HCT116 (cell line): ENCODE results near the gene ERC2. TPM values are rescaled to one million over a fixed set of nuclear protein-coding genes. Genes with fewer than 3 reads are reported as not detected.

ENCODE experiments used
- ATAC-seq: fragments of 200-7000 bp; cut with Tn5 transposase; 2 replicates; pipeline ENCODE4 v1.9.1; 2020; ENCODE audit warnings: mild to moderate bottlenecking, moderate library complexity
- BruUV-seq: library from RNA; stranded (reverse); fragments of 400-500 nt; replicated peaks from 2 replicates; lab custom pipeline; 2021; lab: Mats Ljungman, UMichigan
- CTCF ChIA-PET: fragments of 300-600 bp; sonication (Branson Sonifier 250); formaldehyde crosslinking; loops from one replicate; lab custom pipeline; 2021; ENCODE audit warnings: antibody characterized with exemption; lab: Charles Lee
- POLR2A ChIA-PET: fragments of 300-600, 350-600 bp; sonication (Branson Sonifier 250); formaldehyde crosslinking; loops from one replicate; lab custom pipeline; 2021; ENCODE audit warnings: antibody characterized with exemption; lab: Charles Lee
- RAD21 ChIA-PET, 2 experiments: fragments of 300-600 bp; sonication (Branson Sonifier 250); formaldehyde crosslinking; loops; one replicate each; lab custom pipeline; 2023; ENCODE audit warnings: low total read pairs in 2 of 2; ENCODE audit not compliant: uncharacterized antibody in 2 of 2, unreplicated experiment in 2 of 2, low non-redundant PET in 1 of 2; lab: Charles Lee
- DNase-seq: peaks from one replicate; pipeline ENCODE4 v3.0.0-alpha.2; 2010; ENCODE audit warnings: low read depth, low spot score
- H2AFZ ChIP-seq: fragments of 200-600 bp; shearing (Covaris generic), sonication (generic); 2 replicates; pipeline ENCODE4 v1.6.1; 2017; ENCODE audit warnings: low read depth, mixed run types, mixed read lengths, antibody characterized with exemption, low read length; ENCODE audit not compliant: poor library complexity, severe bottlenecking
- H3K27ac ChIP-seq: 2 replicates; pipeline ENCODE4 v1.5.1; 2012; ENCODE audit warnings: low read depth, low read length
- H3K27me3 ChIP-seq: fragments of 200-600 bp; sonication (generic); 2 replicates; pipeline ENCODE4 v1.6.1; 2016; ENCODE audit warnings: mixed run types, low read length, mixed read lengths; ENCODE audit not compliant: insufficient read depth
- H3K36me3 ChIP-seq, 2 experiments: fragments of 200-500 bp in 1 of 2; fragments of 200-600 bp in 1 of 2; sonication (Bioruptor generic) in 1 of 2; sonication (generic) in 1 of 2; 2 replicates each; pipeline versions ENCODE4 v1.5.1 to v1.6.1; 2014 to 2016; ENCODE audit warnings: low read length in 2 of 2, inconsistent platforms in 1 of 2, mixed read lengths in 1 of 2, mixed run types in 1 of 2; ENCODE audit not compliant: insufficient read depth in 2 of 2, control insufficient read depth in 1 of 2
- H3K4me1 ChIP-seq, 2 experiments: fragments of 200-600 bp in 1 of 2; sonication (generic) in 1 of 2; 2 replicates each; pipeline versions ENCODE4 v1.5.1 to v1.6.1; 2012 to 2017; ENCODE audit warnings: low read length in 2 of 2, inconsistent platforms in 1 of 2, mild to moderate bottlenecking in 1 of 2, mixed read lengths in 1 of 2, mixed run types in 1 of 2, moderate library complexity in 1 of 2; ENCODE audit not compliant: insufficient read depth in 2 of 2, control insufficient read depth in 1 of 2
- H3K4me2 ChIP-seq: fragments of 200-600 bp; sonication (generic); 2 replicates; pipeline ENCODE4 v1.6.1; 2017; ENCODE audit warnings: mixed run types, low read length, mixed read lengths
- H3K4me3 ChIP-seq, 2 experiments: fragments of 200-600 bp in 1 of 2; sonication (generic) in 1 of 2; replicated peaks in 1 of 2; 2 replicates each; pipeline ENCODE4 v1.5.1; 2011 to 2016; ENCODE audit warnings: low read length in 2 of 2, control low read depth in 1 of 2, low read depth in 1 of 2, mild to moderate bottlenecking in 1 of 2, mixed read lengths in 1 of 2, mixed run types in 1 of 2
- H3K79me2 ChIP-seq: fragments of 200-600 bp; sonication (generic); 2 replicates; pipeline ENCODE4 v1.6.1; 2017; ENCODE audit warnings: mild to moderate bottlenecking, mixed run types, low read length, moderate library complexity, mixed read lengths; ENCODE audit not compliant: insufficient read depth
- H3K9ac ChIP-seq: fragments of 200-600 bp; sonication (generic); 2 replicates; pipeline ENCODE4 v1.6.1; 2016; ENCODE audit warnings: low read length, mixed read lengths
- H3K9me2 ChIP-seq: fragments of 200-600 bp; sonication (generic), shearing (Covaris generic); 2 replicates; pipeline ENCODE4 v1.6.1; 2017; ENCODE audit warnings: mixed run types, mild to moderate bottlenecking, moderate library complexity; ENCODE audit not compliant: insufficient read depth
- H3K9me3 ChIP-seq, 2 experiments: fragments of 200-500 bp in 1 of 2; fragments of 200-600 bp in 1 of 2; sonication (Bioruptor generic) in 1 of 2; sonication (generic) in 1 of 2; 2 replicates each; pipeline ENCODE4 v1.6.1; 2014 to 2017; ENCODE audit warnings: low read length in 2 of 2, mixed read lengths in 2 of 2, inconsistent platforms in 1 of 2, low read depth in 1 of 2, mild to moderate bottlenecking in 1 of 2, mixed run types in 1 of 2, moderate library complexity in 1 of 2; ENCODE audit not compliant: control insufficient read depth in 1 of 2, insufficient read depth in 1 of 2
- H4K20me1 ChIP-seq: fragments of 200-600 bp; sonication (generic), shearing (Covaris generic); 2 replicates; pipeline ENCODE4 v1.6.1; 2017; ENCODE audit warnings: mixed run types, mild to moderate bottlenecking, moderate library complexity; ENCODE audit not compliant: insufficient read depth
- CBX3 ChIP-seq: IDR thresholded peaks from 2 replicates; pipeline ENCODE4 v1.6.1; 2012; ENCODE audit warnings: low read depth
- FOSL1 ChIP-seq: IDR thresholded peaks from 2 replicates; pipeline ENCODE4 v1.6.1; 2012; ENCODE audit warnings: low read depth
- SIN3A ChIP-seq: IDR thresholded peaks from 2 replicates; pipeline ENCODE4 v1.6.1; 2012; ENCODE audit warnings: low read depth
- SP1 ChIP-seq: IDR thresholded peaks from 2 replicates; pipeline ENCODE4 v1.6.1; 2012; ENCODE audit warnings: low read depth
- SRF ChIP-seq: IDR thresholded peaks from 2 replicates; pipeline ENCODE4 v1.6.1; 2012; ENCODE audit warnings: low read depth
- YY1 ChIP-seq: IDR thresholded peaks from 2 replicates; pipeline ENCODE4 v1.6.1; 2011; ENCODE audit warnings: low read length, low read depth, moderate library complexity, mild to moderate bottlenecking; ENCODE audit not compliant: insufficient replicate concordance; ENCODE audit errors: extremely low read depth
- intact Hi-C: fragments of 100-400 bp; cut with micrococcal nuclease; formaldehyde crosslinking; loops from 2 replicates; pipeline ENCODE4 v1.10.0; 2022
- total RNA-seq: library from RNA; stranded (reverse); gene quantifications from one replicate; pipeline ENCODE4 v1.2.1, GENCODE V29; 2021; ENCODE audit not compliant: unreplicated experiment
- TF ChIP-seq, protein P1 (sequence below): IDR thresholded peaks from 2 replicates; pipeline ENCODE4 v1.6.1; 2012
- TF ChIP-seq, protein P2 (sequence below): IDR thresholded peaks from 2 replicates; pipeline ENCODE4 v1.6.1; 2011; ENCODE audit warnings: mild to moderate bottlenecking, low read length, moderate library complexity; ENCODE audit not compliant: insufficient replicate concordance; ENCODE audit errors: extremely low read depth

The ERC2 gene
- total RNA-seq, 1 experiment from 2014 or later: not detected

DNA sequence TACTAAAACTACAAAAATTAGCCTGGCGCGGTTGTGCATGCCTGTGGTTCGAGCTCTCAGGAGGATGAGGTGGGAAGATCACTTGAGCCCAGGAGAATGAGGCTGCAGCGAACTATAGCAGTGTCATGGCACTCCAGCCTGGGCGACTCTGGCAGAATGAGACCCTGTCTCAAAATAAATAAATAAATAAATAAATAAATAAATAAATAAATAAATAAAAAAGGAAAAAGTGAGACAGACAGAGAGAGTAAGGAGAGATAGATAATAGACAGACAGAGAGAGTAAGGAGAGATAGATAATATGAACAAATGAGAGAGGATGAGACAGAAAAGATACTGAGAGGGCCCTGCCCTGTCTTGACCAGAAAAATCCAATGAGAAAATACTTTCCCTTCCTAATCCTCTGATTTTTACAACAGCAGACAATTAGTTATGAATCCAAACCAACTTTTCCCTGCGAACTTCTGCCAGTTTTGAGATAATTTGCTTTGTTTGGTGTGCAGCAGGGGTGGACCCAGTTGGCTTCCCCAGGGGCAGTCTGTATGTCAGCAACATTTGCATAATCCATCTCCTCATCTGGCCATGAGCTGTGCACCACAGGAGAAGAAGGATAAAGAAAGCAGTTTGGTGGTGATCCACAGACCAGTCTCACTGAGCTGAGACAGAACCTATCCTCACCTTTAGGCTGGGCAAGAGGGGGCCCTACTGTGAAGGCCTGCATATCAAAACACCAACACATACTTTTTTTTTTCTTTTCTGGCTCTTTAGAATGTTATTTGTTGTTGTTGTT, 692.7 kb downstream of the ERC2 start:
- ChIA-PET CTCF (no interaction called here), POLR2A (no interaction called here), RAD21 (no interaction called here)
- Histone ChIP-seq H3K4me2 (no peak overlapping the region), H3K9me2 (no peaks in the 10 kb centered on the region), H3K4me1 (no peaks in the 10 kb centered on the region), H2AFZ (no peak overlapping the region), H3K36me3 (no peaks in the 10 kb centered on the region), H3K27ac (no peak overlapping the region), H3K9me3 (peaks cover 0 to 4% of the 10 kb centered on the region in 2 experiments; a peak in 2 of 4 replicates), H3K9ac (no peak overlapping the region), H4K20me1 (no peaks in the 10 kb centered on the region), H3K79me2 (no peaks in the 10 kb centered on the region), H3K4me3 (no peak overlapping the region), H3K27me3 (no peaks in the 10 kb centered on the region)
- intact Hi-C loops: no loop called here
- DNase-seq (no peak), ATAC-seq (no peak)
- no peak for TF ChIP-seq SRF
- TF ChIP-seq YY1: no peak
- no peak for TF ChIP-seq FOSL1
- no peak for TF ChIP-seq SIN3A
- TF ChIP-seq, protein P1, sequence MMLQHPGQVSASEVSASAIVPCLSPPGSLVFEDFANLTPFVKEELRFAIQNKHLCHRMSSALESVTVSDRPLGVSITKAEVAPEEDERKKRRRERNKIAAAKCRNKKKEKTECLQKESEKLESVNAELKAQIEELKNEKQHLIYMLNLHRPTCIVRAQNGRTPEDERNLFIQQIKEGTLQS: no peak
- no peak for TF ChIP-seq CBX3
- no peak for TF ChIP-seq SP1
- TF ChIP-seq, protein P2, sequence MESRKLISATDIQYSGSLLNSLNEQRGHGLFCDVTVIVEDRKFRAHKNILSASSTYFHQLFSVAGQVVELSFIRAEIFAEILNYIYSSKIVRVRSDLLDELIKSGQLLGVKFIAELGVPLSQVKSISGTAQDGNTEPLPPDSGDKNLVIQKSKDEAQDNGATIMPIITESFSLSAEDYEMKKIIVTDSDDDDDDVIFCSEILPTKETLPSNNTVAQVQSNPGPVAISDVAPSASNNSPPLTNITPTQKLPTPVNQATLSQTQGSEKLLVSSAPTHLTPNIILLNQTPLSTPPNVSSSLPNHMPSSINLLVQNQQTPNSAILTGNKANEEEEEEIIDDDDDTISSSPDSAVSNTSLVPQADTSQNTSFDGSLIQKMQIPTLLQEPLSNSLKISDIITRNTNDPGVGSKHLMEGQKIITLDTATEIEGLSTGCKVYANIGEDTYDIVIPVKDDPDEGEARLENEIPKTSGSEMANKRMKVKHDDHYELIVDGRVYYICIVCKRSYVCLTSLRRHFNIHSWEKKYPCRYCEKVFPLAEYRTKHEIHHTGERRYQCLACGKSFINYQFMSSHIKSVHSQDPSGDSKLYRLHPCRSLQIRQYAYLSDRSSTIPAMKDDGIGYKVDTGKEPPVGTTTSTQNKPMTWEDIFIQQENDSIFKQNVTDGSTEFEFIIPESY: no peak
- BruUV-seq: no TSS peak
